Right lobe of liver (tissue), 6 donors: ENCODE data around the gene SLF2. TPM values are rescaled to one million over a fixed set of nuclear protein-coding genes. Genes with fewer than 3 reads are reported as not detected.

Experiments
- ATAC-seq, 4 donors: fragments of 200-7000 bp; cut with Tn5 transposase; one replicate each; pipeline ENCODE4 v1.9.1; 2020; ENCODE audit warnings: mild to moderate bottlenecking in 4 of 4, moderate library complexity in 4 of 4
- DNase-seq, 3 donors: peaks; one replicate each; pipeline ENCODE4 v3.0.0-alpha.2; 2020
- H3K27ac ChIP-seq, 3 donors: fragments of 200-600 bp; one replicate each; pipeline ENCODE4 v1.8.0; 2022
- H3K27me3 ChIP-seq, 2 donors: fragments of 200-600 bp; one replicate each; pipeline ENCODE4 v1.8.0; 2022
- H3K36me3 ChIP-seq, 4 donors: fragments of 200-600 bp; sonication (generic) in 1 of 4; one replicate each; pipeline versions ENCODE4 v1.5.1 to v1.8.0; 2017 to 2022; ENCODE audit warnings: control low read depth in 1 of 4
- H3K4me1 ChIP-seq, 4 donors: fragments of 200-600 bp; sonication (generic) in 1 of 4; one replicate each; pipeline versions ENCODE4 v1.5.1 to v1.8.0; 2017 to 2022; ENCODE audit warnings: control low read depth in 1 of 4
- H3K4me3 ChIP-seq, 3 donors: fragments of 200-600 bp; one replicate each; pipeline ENCODE4 v1.8.0; 2022
- H3K9me3 ChIP-seq, 4 donors: fragments of 200-600 bp; sonication (generic) in 1 of 4; one replicate each; pipeline versions ENCODE4 v1.5.1 to v1.8.0; 2017 to 2022; ENCODE audit warnings: control low read depth in 1 of 4
- CTCF ChIP-seq, 4 donors: fragments of 200-600 bp in 3 of 4; fragments of 450-650 bp in 1 of 4; IDR thresholded peaks; one replicate each; pipeline versions ENCODE4 v1.5.1 to v1.8.0; 2016 to 2022; ENCODE audit warnings: antibody characterized with exemption in 4 of 4, mild to moderate bottlenecking in 2 of 4
- POLR2A ChIP-seq: fragments of 450-650 bp; IDR thresholded peaks from one replicate; pipeline ENCODE4 v1.6.1; 2017; ENCODE audit warnings: antibody characterized with exemption, mild to moderate bottlenecking
- WGBS: methylation state at CpG from one replicate; pipeline ENCODE4 v1.1.6; 2018; ENCODE audit warnings: low coverage, low lambda C conversion rate; ENCODE audit not compliant: insufficient coverage; ENCODE audit errors: missing lambda C conversion rate; 5-methylcytosine and 5-hydroxymethylcytosine counted together
- intact Hi-C, 2 donors: fragments of 100-400 bp; cut with DNase I; formaldehyde crosslinking; loops; one replicate each; pipeline versions ENCODE4 v1.11.2 to v1.14.1; 2022
- total RNA-seq, 6 experiments: library from RNA; depleted of rRNA in 2 of 6; stranded (reverse); fragments of >200 nt in 2 of 6; fragmentation: NEBNext Ultra II Directional in 3 of 6; extraction: Animal tissue kit (Norgen Biotek cat#: 25700) in 3 of 6; gene quantifications; one replicate each; pipeline versions ENCODE4 v1.1.0 to v1.2.4, GENCODE V29; 2016 to 2023
- donor health status: DM: no; HTN: yes; CAD: no.
- donor health status: DM: no; HTN: no; CAD: no.
- donor health status: DM: no; HTN: no; CAD: no.
- donor health status: DM: no; HTN: yes; CAD: no.
- donor health status: DM: no; HTN: yes; CAD: no.

SLF2 gene
- total RNA-seq, 6 experiments from 2014 or later = 7.1 to 14.2 (median 10.0) TPM

GRCh38 chr10:101003639-101004206 is 91.0 kb downstream of the SLF2 start:
- no peak for DNase-seq
- no peak for ATAC-seq
- intact Hi-C loops = loop anchor here in 1 of 2 donors (10.0 kb wide), 1 partner anchor 339 kb away; no protein-coding TSS in a partner anchor
- Histone ChIP-seq H3K9me3 (no peaks in the 10 kb centered on the region), H3K4me1 (peaks cover 0 to 2% (median under 1%) of the 10 kb centered on the region in 4 donors), H3K4me3 (no peak overlapping the region), H3K36me3 (no peaks in the 10 kb centered on the region), H3K27me3 (no peaks in the 10 kb centered on the region), H3K27ac (no peak overlapping the region)
- TF ChIP-seq POLR2A (no peak), CTCF (IDR thresholded peaks at IDR 0.05) (no peak)
- 76% methylated on average over 4 of the region's 18 CpGs for WGBS

GRCh38 chr10:101005361-101005760 is 92.6 kb downstream of the SLF2 start:
- Histone ChIP-seq H3K36me3 (no peaks in the 10 kb centered on the region), H3K4me1 (no peaks in the 10 kb centered on the region)
- no peak for DNase-seq

DNA sequence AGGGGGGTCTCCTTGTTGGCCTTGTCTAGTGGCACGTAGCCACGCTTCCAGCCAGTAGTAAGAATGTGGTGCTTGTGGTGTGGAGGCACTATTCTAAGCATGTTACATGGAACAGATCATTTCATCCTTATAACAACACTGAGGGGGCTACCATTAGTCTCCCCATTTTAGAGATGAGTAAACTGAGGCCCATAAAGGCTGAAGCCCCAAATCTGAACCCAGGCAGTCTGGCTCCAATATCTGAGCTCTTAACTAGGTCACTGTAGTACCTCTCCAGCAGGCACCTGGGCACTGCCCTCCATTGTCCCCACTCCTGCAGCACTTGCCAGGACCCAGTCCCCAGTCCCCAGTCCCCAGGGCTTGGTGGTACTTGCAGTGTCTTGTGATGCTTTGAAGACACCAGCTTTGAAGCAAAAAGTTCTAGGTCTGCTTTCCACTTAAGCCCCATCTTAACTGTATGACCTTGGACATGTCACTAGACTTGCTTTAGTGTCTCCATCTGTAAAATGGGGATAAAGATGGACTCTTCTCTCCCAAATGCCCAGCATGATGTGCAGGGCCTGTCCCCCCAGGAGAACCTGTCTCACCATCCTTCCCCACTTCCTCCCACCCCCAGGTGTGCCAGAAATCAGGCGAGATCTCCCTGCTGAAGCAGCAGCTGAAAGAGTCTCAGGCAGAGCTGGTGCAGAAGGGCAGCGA is 93.3 kb downstream of the SLF2 start:
- Histone ChIP-seq H3K9me3 (no peaks in the 10 kb centered on the region), H3K4me1 (no peaks in the 10 kb centered on the region), H3K36me3 (no peaks in the 10 kb centered on the region), H3K4me3 (no peak overlapping the region), H3K27me3 (no peaks in the 10 kb centered on the region), H3K27ac (no peak overlapping the region)
- no peak for DNase-seq
- ATAC-seq = no peak
- WGBS = 89% methylated on average over 2 of the region's 4 CpGs
- TF ChIP-seq CTCF (IDR thresholded peaks at IDR 0.05) (no peak), POLR2A (no peak)
- intact Hi-C loops = loop anchor here in 1 of 2 donors (10.0 kb wide), 1 partner anchor 341 kb away; no protein-coding TSS in a partner anchor

More at GRCh38 chr10:101005361-101005760, 92.6 kb downstream of the SLF2 start:
- intact Hi-C loops = loop anchor here in 1 of 2 donors (10.0 kb wide), 1 partner anchor 341 kb away; no protein-coding TSS in a partner anchor
- no peaks in the 10 kb centered on the region for H3K27me3 ChIP-seq
- WGBS = 90% methylated on average over 2 of the region's 23 CpGs
- H3K9me3 ChIP-seq = no peaks in the 10 kb centered on the region
- H3K27ac ChIP-seq = no peak overlapping the region
- TF ChIP-seq CTCF (IDR thresholded peaks at IDR 0.05) (no peak), POLR2A (no peak)
- no peak overlapping the region for H3K4me3 ChIP-seq
- no peak for ATAC-seq

DNA sequence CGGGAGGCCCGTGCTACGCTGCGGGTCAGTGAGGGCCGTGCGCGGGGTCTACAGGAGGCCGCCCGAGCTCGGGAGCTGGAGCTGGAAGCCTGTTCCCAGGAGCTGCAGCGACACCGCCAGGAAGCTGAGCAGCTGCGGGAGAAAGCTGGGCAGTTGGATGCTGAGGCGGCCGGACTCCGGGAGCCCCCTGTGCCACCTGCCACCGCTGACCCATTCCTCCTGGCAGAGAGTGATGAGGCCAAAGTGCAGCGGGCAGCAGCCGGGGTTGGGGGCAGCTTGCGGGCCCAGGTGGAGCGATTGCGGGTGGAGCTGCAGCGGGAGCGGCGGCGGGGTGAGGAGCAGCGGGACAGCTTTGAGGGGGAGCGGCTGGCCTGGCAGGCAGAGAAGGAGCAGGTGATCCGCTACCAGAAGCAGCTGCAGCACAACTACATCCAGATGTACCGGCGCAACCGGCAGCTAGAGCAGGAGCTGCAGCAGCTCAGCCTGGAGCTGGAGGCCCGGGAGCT is 93.9 kb downstream of the SLF2 start:
- 80% methylated on average over 18 of the region's 33 CpGs for WGBS
- no peaks in the 10 kb centered on the region for H3K4me1 ChIP-seq
- intact Hi-C loops = loop anchor here in 1 of 2 donors (10.0 kb wide), 1 partner anchor 342 kb away; no protein-coding TSS in a partner anchor
- H3K9me3 ChIP-seq = no peaks in the 10 kb centered on the region
- no peaks in the 10 kb centered on the region for H3K36me3 ChIP-seq
- ATAC-seq (no peak), DNase-seq (no peak)
- TF ChIP-seq CTCF (IDR thresholded peaks at IDR 0.05) (no peak), POLR2A (no peak)
- no peaks in the 10 kb centered on the region for H3K27me3 ChIP-seq
- no peak overlapping the region for H3K27ac ChIP-seq
- H3K4me3 ChIP-seq = no peak overlapping the region
